IMR-90 (cell line): ENCODE results near the gene PARK7. TPM values are rescaled to one million over a fixed set of nuclear protein-coding genes. Genes with fewer than 3 reads are reported as not detected.

ENCODE experiments used
- ATAC-seq: fragments of 200-7000 bp; cut with Tn5 transposase; 2 replicates; pipeline ENCODE4 v1.9.1; 2020; ENCODE audit warnings: low read depth, mild to moderate bottlenecking, moderate library complexity
- BruUV-seq: library from RNA; stranded (reverse); fragments of 400-500 nt; replicated peaks from 2 replicates; lab custom pipeline; 2021; lab: Mats Ljungman, UMichigan
- CTCF ChIA-PET: fragments of 300-600 bp; formaldehyde crosslinking; extraction: SDS; loops from one replicate; lab custom pipeline; 2021; ENCODE audit warnings: antibody characterized with exemption; lab: Yijun Ruan, JAX
- POLR2A ChIA-PET: fragments of 300-600 bp; sonication (Branson Sonifier 250); formaldehyde crosslinking; loops from one replicate; lab custom pipeline; 2022; ENCODE audit warnings: antibody characterized with exemption; ENCODE audit not compliant: unreplicated experiment; lab: Charles Lee
- DNase-seq: peaks from one replicate; pipeline ENCODE4 v3.0.0; 2013
- H2AFZ ChIP-seq: replicated peaks from 2 replicates; pipeline ENCODE3; 2013; ENCODE audit warnings: low read length, mild to moderate bottlenecking; ENCODE audit not compliant: poor library complexity
- H2AK5ac ChIP-seq: 2 replicates; pipeline ENCODE4 v1.6.1; 2013; ENCODE audit warnings: low read depth, low read length, inconsistent platforms
- H2AK9ac ChIP-seq: replicated peaks from 2 replicates; pipeline ENCODE3; 2013; ENCODE audit warnings: mild to moderate bottlenecking, low read depth, low read length, moderate library complexity; ENCODE audit not compliant: poor library complexity
- H2BK120ac ChIP-seq: 2 replicates; pipeline ENCODE4 v1.6.1; 2013; ENCODE audit warnings: low read depth, low read length, inconsistent platforms
- H2BK15ac ChIP-seq: 3 replicates; pipeline ENCODE4 v1.6.1; 2013; ENCODE audit warnings: low read depth, low read length, inconsistent platforms
- H2BK20ac ChIP-seq: 2 replicates; pipeline ENCODE4 v1.6.1; 2013; ENCODE audit warnings: low read depth, mild to moderate bottlenecking, inconsistent platforms, low read length, moderate library complexity
- H2BK5ac ChIP-seq: 2 replicates; pipeline ENCODE4 v1.6.1; 2013; ENCODE audit warnings: mild to moderate bottlenecking, low read depth, low read length, inconsistent platforms; ENCODE audit not compliant: poor library complexity, severe bottlenecking
- H3K14ac ChIP-seq: replicated peaks from 2 replicates; pipeline ENCODE4 v1.6.1; 2013; ENCODE audit warnings: low read depth, low read length, inconsistent platforms
- H3K18ac ChIP-seq: 2 replicates; pipeline ENCODE4 v1.6.1; 2013; ENCODE audit warnings: low read depth, low read length, control low read depth
- H3K23ac ChIP-seq: 2 replicates; pipeline ENCODE4 v1.6.1; 2013; ENCODE audit warnings: low read depth, low read length, inconsistent platforms
- H3K27ac ChIP-seq: 2 replicates; pipeline ENCODE4 v1.5.1; 2013; ENCODE audit warnings: mild to moderate bottlenecking, control low read depth, low read length; ENCODE audit not compliant: insufficient read depth
- H3K27me3 ChIP-seq: 2 replicates; pipeline ENCODE4 v1.6.1; 2013; ENCODE audit warnings: low read length; ENCODE audit not compliant: control insufficient read depth, insufficient read depth
- H3K36me3 ChIP-seq: 2 replicates; pipeline ENCODE4 v1.6.1; 2013; ENCODE audit warnings: low read length, mixed read lengths; ENCODE audit not compliant: control insufficient read depth, insufficient read depth
- H3K4ac ChIP-seq: 2 replicates; pipeline ENCODE4 v1.6.1; 2013; ENCODE audit warnings: low read depth, low read length, inconsistent platforms
- H3K4me1 ChIP-seq: 2 replicates; pipeline ENCODE4 v1.6.1; 2013; ENCODE audit warnings: low read length, mixed read lengths; ENCODE audit not compliant: control insufficient read depth, insufficient read depth
- H3K4me2 ChIP-seq: 2 replicates; pipeline ENCODE4 v1.6.1; 2013; ENCODE audit warnings: low read depth, mild to moderate bottlenecking, control low read depth, low read length, moderate library complexity
- H3K4me3 ChIP-seq: 2 replicates; pipeline ENCODE4 v1.5.1; 2013; ENCODE audit warnings: low read depth, mild to moderate bottlenecking, control low read depth, low read length, moderate library complexity; ENCODE audit not compliant: insufficient read depth
- H3K56ac ChIP-seq: 2 replicates; pipeline ENCODE4 v1.6.1; 2013; ENCODE audit warnings: low read length, inconsistent platforms; ENCODE audit not compliant: insufficient read depth; ENCODE audit errors: extremely low read depth
- H3K79me1 ChIP-seq, 2 experiments: 2 replicates each; pipeline ENCODE4 v1.6.1; 2013; ENCODE audit warnings: low read length in 2 of 2, inconsistent platforms in 1 of 2, low read depth in 1 of 2
- H3K9ac ChIP-seq: 2 replicates; pipeline ENCODE4 v1.6.1; 2013; ENCODE audit warnings: low read depth, low read length, control low read depth
- H3K9me1 ChIP-seq: 2 replicates; pipeline ENCODE4 v1.6.1; 2013; ENCODE audit warnings: low read length, inconsistent platforms; ENCODE audit not compliant: insufficient read depth
- H3K9me3 ChIP-seq: 2 replicates; pipeline ENCODE4 v1.6.1; 2013; ENCODE audit warnings: low read length; ENCODE audit not compliant: control insufficient read depth, insufficient read depth
- H4K20me1 ChIP-seq: 2 replicates; pipeline ENCODE4 v1.6.1; 2013; ENCODE audit warnings: low read length, inconsistent platforms; ENCODE audit not compliant: insufficient read depth
- H4K5ac ChIP-seq: 2 replicates; pipeline ENCODE4 v1.6.1; 2013; ENCODE audit warnings: mild to moderate bottlenecking, low read depth, low read length, control low read depth
- H4K8ac ChIP-seq, 2 experiments: 2 replicates each; pipeline ENCODE4 v1.6.1; 2013; ENCODE audit warnings: low read depth in 2 of 2, low read length in 2 of 2, control low read depth in 1 of 2, inconsistent platforms in 1 of 2
- H4K91ac ChIP-seq: 2 replicates; pipeline ENCODE4 v1.6.1; 2013; ENCODE audit warnings: low read depth, low read length, inconsistent platforms; ENCODE audit not compliant: insufficient read depth
- BHLHE40 ChIP-seq: fragments of 150-350 bp; IDR thresholded peaks from 2 replicates; pipeline ENCODE4 v1.6.1; 2016; ENCODE audit warnings: mild to moderate bottlenecking, low read depth, low read length
- CEBPB ChIP-seq: IDR thresholded peaks from 2 replicates; pipeline ENCODE4 v1.6.1; 2012; ENCODE audit warnings: low read depth, low read length, improper control_type of control experiment
- CHD1 ChIP-seq: IDR thresholded peaks from 2 replicates; pipeline ENCODE4 v1.6.1; 2012; ENCODE audit warnings: low read depth, low read length, improper control_type of control experiment
- ELK1 ChIP-seq: fragments of 150-350 bp; IDR thresholded peaks from 2 replicates; pipeline ENCODE4 v1.6.1; 2016; ENCODE audit warnings: low read depth, mild to moderate bottlenecking, low read length, moderate library complexity, borderline replicate concordance
- FOS ChIP-seq: fragments of 150-350 bp; IDR thresholded peaks from 2 replicates; pipeline ENCODE4 v1.6.1; 2016; ENCODE audit warnings: low read depth, low read length
- MAFK ChIP-seq: IDR thresholded peaks from 2 replicates; pipeline ENCODE4 v1.6.1; 2012; ENCODE audit warnings: low read depth, low read length, improper control_type of control experiment
- MXI1 ChIP-seq: IDR thresholded peaks from 2 replicates; pipeline ENCODE4 v1.6.1; 2012; ENCODE audit warnings: low read depth, mild to moderate bottlenecking, low read length, moderate library complexity, borderline replicate concordance
- POLR2A ChIP-seq: IDR thresholded peaks from 2 replicates; pipeline ENCODE4 v1.6.1; 2012; ENCODE audit warnings: mild to moderate bottlenecking, low read depth, low read length
- RAD21 ChIP-seq: IDR thresholded peaks from 2 replicates; pipeline ENCODE4 v1.6.1; 2012; ENCODE audit warnings: low read length, improper control_type of control experiment
- RCOR1 ChIP-seq: IDR thresholded peaks from 2 replicates; pipeline ENCODE4 v1.6.1; 2012; ENCODE audit warnings: mild to moderate bottlenecking, low read length, improper control_type of control experiment; ENCODE audit not compliant: insufficient replicate concordance
- RFX5 ChIP-seq: IDR thresholded peaks from 2 replicates; pipeline ENCODE4 v1.8.0; 2012; ENCODE audit warnings: low read depth, mild to moderate bottlenecking, low read length, moderate library complexity
- SMC3 ChIP-seq: fragments of 150-350 bp; IDR thresholded peaks from 2 replicates; pipeline ENCODE4 v1.6.1; 2016; ENCODE audit warnings: low read depth, mild to moderate bottlenecking, antibody characterized with exemption, low read length, moderate library complexity
- USF2 ChIP-seq: fragments of 150-350 bp; IDR thresholded peaks from 2 replicates; pipeline ENCODE4 v1.6.1; 2017; ENCODE audit warnings: mild to moderate bottlenecking, antibody characterized with exemption, low read length, low read depth
- WGBS, 2 experiments: methylation state at CpG; one replicate each; pipeline versions ENCODE4 v1.1.5 to v1.1.7; 2013; ENCODE audit warnings: missing lambda C conversion rate in 2 of 2; ENCODE audit not compliant: insufficient read length in 1 of 2; ENCODE audit errors: extremely low coverage in 2 of 2; 5-methylcytosine and 5-hydroxymethylcytosine counted together
- dilution Hi-C: fragments of 300-500 bp; cut with HindIII; formaldehyde crosslinking; loops from one replicate; pipeline ENCODE4 v1.14.3; 2018; ENCODE audit warnings: low sequenced_read_pairs; ENCODE audit not compliant: unreplicated experiment
- in situ Hi-C: fragments of 300-500 bp; cut with MboI; formaldehyde crosslinking; loops from 3 replicates; pipeline ENCODE4 v1.14.3; 2019; ENCODE audit warnings: low sequenced_read_pairs, inconsistent platforms, mixed read lengths
- intact Hi-C: fragments of 100-400 bp; cut with micrococcal nuclease; formaldehyde crosslinking; loops from 2 replicates; pipeline ENCODE4 v1.10.0; 2022
- polyA plus RNA-seq, 3 experiments: library from polyadenylated mRNA; depleted of rRNA; stranded (reverse); fragments of >200 nt; gene quantifications; 2 replicates each; pipeline ENCODE4 v1.2.3, GENCODE V29; 2012; ENCODE audit warnings: low replicate concordance in 1 of 3
- total RNA-seq: library from RNA; depleted of rRNA; stranded (reverse); fragments of >200 nt; gene quantifications from 2 replicates; pipeline ENCODE4 v1.2.3, GENCODE V29; 2012

Gene PARK7
- total and polyA plus RNA-seq, 2 of the 4 experiments (the other 2 are of a cell fraction), result 207 to 357 TPM

- peaks cover 12% of the 10 kb centered on the region for H3K4me1 ChIP-seq
- in situ Hi-C loops (no loop called here), dilution Hi-C loops (no loop called here), intact Hi-C loops (loop anchor here (2.0 to 5.0 kb wide), 4 partner anchors 45 to 211 kb away; no protein-coding TSS in a partner anchor)
- peak overlapping the region; percentile 89 for H2BK120ac ChIP-seq
- peak overlapping the region; percentile 81 for H2BK20ac ChIP-seq
- H2AK9ac ChIP-seq, result no peak overlapping the region
- H3K18ac ChIP-seq, result peak overlapping the region; percentile 97
- peak overlapping the region; percentile 70 for H4K91ac ChIP-seq
- H3K23ac ChIP-seq, result peak overlapping the region; percentile 90; the same call in 1 of the 2 replicates
- DNase-seq (peak; percentile 92), ATAC-seq (no peak)
- H4K20me1 ChIP-seq, result peaks cover 34% of the 10 kb centered on the region
- H3K56ac ChIP-seq, result peak overlapping the region; percentile 79
- H3K27ac ChIP-seq, result peak overlapping the region; percentile 95
- POLR2A ChIA-PET, result interaction anchor here (0.5 to 0.6 kb wide), 3 partner anchors 49 to 184 kb away, joined by 3 to 18 read pairs (median 3); no protein-coding TSS in a partner anchor
- H4K5ac ChIP-seq, result peak overlapping the region; percentile 85
- H3K14ac ChIP-seq, result peak overlapping the region; percentile 90
- CTCF ChIA-PET, result interaction anchor here (1.1 to 1.3 kb wide), 2 partner anchors 13 kb away, joined by 3 read pairs; no protein-coding TSS in a partner anchor
- no peaks in the 10 kb centered on the region for H3K9me3 ChIP-seq
- H3K4ac ChIP-seq, result peak overlapping the region; percentile 81
- H3K9ac ChIP-seq, result peak overlapping the region; percentile 77
- peaks cover 8% of the 10 kb centered on the region for H3K9me1 ChIP-seq
- H4K8ac ChIP-seq, result peak overlapping the region; percentile 53 to 68; a peak in 3 of 4 replicates
- H2AFZ ChIP-seq, result no peak overlapping the region
- 0% methylated on average over 1 of the region's 8 CpGs; no CpG with 5 or more reads in 1 of the 2 experiments for WGBS, 2 experiments
- H3K4me3 ChIP-seq, result peak overlapping the region; percentile 15; the same call in 1 of the 2 replicates
- peak overlapping the region; percentile 95 for H3K4me2 ChIP-seq
- BruUV-seq, result no TSS peak
- H3K36me3 ChIP-seq, result no peaks in the 10 kb centered on the region; the same call in 1 of the 2 replicates
- peak overlapping the region; percentile 78; the same call in 2 of the 3 replicates for H2BK15ac ChIP-seq
- no peaks in the 10 kb centered on the region for H3K27me3 ChIP-seq
- H2BK5ac ChIP-seq, result peak overlapping the region; percentile 98
- H3K79me1 ChIP-seq, result peaks cover 4 to 26% of the 10 kb centered on the region in 2 experiments; a peak in 2 of 4 replicates
- peak overlapping the region; percentile 67 for H2AK5ac ChIP-seq
- TF ChIP-seq CHD1 (peak; percentile 77; the same call in 1 of the 2 replicates), BHLHE40 (peak; percentile 19; the same call in 1 of the 2 replicates), SMC3 (no peak), FOS (0 out of 2 replicates have a peak, but pooled peaks have one; percentile 52), MAFK (0 out of 2 replicates have a peak, but pooled peaks have one; percentile 7), RAD21 (no peak), RCOR1 (no peak), CEBPB (peak; percentile 87), MXI1 (no peak), USF2 (no peak), ELK1 (no peak), RFX5 (no peak), POLR2A (peak; percentile 14; the same call in 1 of the 2 replicates)
Observed at GRCh38 chr1:8027748-8028570, 66.4 kb downstream of the PARK7 start.
